Mononuclear cell (primary cell): ENCODE measurements around the gene ALDH16A1. TPM values are rescaled to one million over a fixed set of nuclear protein-coding genes. Genes with fewer than 3 reads are reported as not detected.

ENCODE experiments used
- H3K27me3 ChIP-seq: 2 replicates; pipeline ENCODE4 v1.6.0; 2011; ENCODE audit warnings: low read length, control low read depth; ENCODE audit not compliant: insufficient read depth
- H3K4me1 ChIP-seq: 2 replicates; pipeline ENCODE4 v1.5.1; 2011; ENCODE audit warnings: mild to moderate bottlenecking, low read length, control low read depth; ENCODE audit not compliant: insufficient read depth
- H3K4me3 ChIP-seq: 2 replicates; pipeline ENCODE4 v1.5.1; 2011; ENCODE audit warnings: mild to moderate bottlenecking, low read length, moderate library complexity
- H3K9me3 ChIP-seq: 2 replicates; pipeline ENCODE4 v1.5.1; 2011; ENCODE audit warnings: low read depth, mild to moderate bottlenecking, control low read depth, low read length
- total RNA-seq: library from RNA; depleted of rRNA; stranded (reverse); fragments of >200 nt; gene quantifications from one replicate; pipeline ENCODE4 v1.2.3, GENCODE V29; 2012

The ALDH16A1 gene
- total RNA-seq, 1 donor: 13.7 TPM

DNA sequence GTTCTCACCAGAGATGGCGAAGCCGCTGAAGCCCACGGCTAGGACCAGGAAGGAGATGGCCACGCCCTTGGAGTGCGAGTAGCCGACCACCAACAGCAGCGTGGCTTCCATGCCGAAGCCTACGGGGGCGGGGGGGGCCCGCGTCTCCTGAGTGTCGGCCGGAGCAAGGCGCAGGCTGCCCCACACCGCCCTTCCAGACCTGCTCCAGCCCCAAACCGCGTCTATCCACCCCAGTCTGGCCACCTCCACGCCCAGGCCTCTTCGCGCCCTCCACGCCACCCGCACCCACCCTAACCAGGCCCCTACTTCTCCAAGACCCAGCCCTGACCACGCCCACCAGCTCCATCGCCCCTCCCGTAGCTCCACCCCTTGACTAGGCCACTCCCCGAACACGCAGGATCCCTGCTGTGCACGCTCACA is 21.7 kb upstream of the ALDH16A1 start:
- Histone ChIP-seq H3K9me3 (no peaks in the 10 kb centered on the region), H3K4me3 (no peak overlapping the region), H3K27me3 (peaks cover 91% of the 10 kb centered on the region), H3K4me1 (peaks cover 26% of the 10 kb centered on the region)

DNA sequence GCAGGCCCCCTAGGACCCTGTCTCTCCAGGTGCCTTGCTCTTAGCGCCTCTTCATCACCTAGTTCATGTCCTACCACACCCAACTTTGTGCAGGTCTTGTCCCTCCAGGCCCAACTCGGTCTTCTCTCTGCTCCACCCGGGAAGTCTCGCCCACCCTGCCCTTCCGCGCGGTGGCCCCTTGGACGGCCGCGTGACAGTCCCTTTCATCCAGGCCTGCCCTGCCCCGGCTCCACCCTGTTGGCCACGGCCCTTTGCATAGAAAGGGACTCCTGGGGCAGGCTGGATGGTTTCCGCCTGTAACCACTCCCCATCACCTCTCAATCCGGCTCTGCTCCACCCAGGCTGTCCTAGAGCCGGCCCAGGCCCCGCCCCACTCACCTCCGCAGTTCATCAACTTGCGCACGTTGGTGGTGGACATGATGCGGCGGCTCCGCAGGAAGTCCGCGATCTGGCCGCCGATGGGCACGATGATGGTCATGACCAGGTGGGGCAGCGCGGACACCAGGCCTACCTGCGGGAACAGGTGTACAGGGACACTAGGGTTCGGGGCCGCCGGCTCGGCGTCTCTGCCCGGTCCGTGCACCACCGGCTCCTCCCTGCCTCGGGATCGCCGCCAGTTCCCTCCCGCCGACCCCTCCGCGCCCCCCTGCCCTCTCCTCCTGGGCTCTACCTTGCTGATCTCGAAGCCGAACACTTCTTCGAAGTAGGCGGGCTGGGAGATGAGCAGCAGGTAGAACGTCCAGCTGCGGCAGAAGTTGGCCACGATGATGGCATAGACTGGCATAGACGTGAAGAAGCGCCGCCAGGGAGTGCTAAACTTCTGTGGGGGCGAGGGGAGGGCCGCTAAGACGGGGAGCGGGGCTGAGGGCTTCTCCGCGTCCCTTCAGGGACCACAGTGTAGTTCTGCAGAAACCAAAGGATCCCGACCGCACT is 20.6 kb upstream of the ALDH16A1 start:
- peaks cover 30% of the 10 kb centered on the region for H3K4me1 ChIP-seq
- peaks cover 90% of the 10 kb centered on the region for H3K27me3 ChIP-seq
- no peak overlapping the region for H3K4me3 ChIP-seq
- no peaks in the 10 kb centered on the region for H3K9me3 ChIP-seq

DNA sequence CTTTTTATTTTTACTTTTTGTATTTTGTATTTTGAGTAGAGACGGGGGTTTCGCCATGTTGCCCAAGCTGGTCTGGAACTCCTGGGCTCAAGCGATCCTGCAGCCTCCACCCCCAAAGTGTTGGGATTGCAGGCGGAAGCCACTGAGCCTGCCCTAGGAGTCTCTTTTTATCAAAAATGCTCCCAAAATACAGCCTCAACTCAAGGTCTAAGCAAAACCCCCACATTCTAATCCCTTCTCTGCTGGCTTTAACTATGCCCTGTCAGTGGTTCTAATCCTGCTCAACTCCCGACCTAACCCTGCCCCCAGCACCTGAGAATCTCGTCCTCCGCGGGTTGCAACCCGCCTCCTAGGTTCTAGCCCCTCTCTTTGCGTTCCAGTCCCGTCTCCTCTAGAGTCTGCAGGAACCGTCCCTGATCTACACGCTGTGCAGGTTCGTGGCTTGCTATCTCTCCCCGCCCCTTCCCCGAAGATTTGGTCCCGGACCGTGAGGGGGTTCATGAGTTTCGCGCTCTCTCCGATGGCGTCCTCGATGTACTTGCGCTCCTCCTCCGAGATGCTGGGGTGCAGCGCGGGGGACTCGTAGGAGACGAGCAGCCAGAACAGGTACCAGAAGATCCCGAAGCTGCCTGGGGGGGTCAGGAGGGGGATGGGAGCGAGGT is 19.7 kb upstream of the ALDH16A1 start:
- H3K9me3 ChIP-seq: no peaks in the 10 kb centered on the region

DNA sequence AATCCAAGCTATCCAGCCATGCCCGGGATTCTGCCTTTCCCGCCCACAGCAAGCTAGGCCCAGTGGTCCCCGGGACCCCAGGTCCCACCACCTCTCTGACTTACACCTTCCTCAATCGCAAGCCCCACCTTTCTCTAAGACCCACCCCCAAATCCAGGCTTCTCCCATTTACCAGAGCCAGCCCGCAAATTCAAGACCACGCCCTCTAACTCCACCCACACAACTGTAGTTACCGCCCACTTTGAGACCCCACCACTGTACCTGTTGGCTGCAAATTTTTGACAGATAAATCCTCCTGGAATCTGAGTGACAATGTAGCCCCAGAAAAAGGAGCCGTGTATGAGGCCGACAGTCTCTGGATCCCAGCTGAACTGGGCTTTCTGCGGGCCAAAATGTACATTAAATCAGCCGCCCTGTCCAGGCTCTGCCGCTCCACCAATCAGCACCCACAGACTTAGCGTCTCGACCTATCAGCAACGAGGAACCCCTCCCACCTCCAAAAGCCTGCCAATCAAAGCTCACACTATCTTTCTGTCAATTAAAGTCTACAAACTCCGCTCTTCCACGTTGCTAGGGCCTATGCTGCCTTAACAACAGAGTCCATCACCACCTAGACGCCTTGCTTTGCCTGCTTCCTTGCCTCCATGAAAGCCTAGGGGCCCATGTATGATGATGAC is 18.0 kb upstream of the ALDH16A1 start:
- peaks cover 94% of the 10 kb centered on the region for H3K27me3 ChIP-seq

More for the DNA sequence above, 19.7 kb upstream of the ALDH16A1 start:
- H3K27me3 ChIP-seq: peaks cover 93% of the 10 kb centered on the region
- H3K4me3 ChIP-seq: no peak overlapping the region
- peaks cover 23% of the 10 kb centered on the region for H3K4me1 ChIP-seq

DNA sequence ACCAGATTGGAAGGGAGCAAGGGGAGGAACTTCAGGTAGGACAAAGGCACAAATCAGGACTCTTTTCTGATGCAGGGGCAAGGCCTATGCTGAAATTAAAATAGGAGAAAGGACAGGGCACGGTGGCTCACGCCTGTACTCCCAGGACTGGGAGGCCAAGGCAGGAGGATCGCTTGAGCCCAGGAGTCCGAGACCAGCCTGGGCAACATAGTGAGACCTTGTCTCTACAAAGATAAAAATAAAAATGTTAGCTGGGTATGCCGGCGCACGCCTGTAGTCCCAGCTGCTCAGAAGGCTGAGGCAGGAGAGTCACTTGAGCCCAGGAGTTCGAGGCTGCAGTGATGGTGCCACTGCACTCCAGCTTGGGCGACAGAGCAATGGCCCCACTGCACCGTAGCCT is 17.4 kb upstream of the ALDH16A1 start:
- Histone ChIP-seq H3K4me3 (no peak overlapping the region), H3K9me3 (no peaks in the 10 kb centered on the region), H3K27me3 (peaks cover 97% of the 10 kb centered on the region), H3K4me1 (peaks cover 20% of the 10 kb centered on the region)

More for the DNA sequence above, 18.0 kb upstream of the ALDH16A1 start:
- Histone ChIP-seq H3K4me3 (no peak overlapping the region), H3K9me3 (no peaks in the 10 kb centered on the region), H3K4me1 (peaks cover 20% of the 10 kb centered on the region)

DNA sequence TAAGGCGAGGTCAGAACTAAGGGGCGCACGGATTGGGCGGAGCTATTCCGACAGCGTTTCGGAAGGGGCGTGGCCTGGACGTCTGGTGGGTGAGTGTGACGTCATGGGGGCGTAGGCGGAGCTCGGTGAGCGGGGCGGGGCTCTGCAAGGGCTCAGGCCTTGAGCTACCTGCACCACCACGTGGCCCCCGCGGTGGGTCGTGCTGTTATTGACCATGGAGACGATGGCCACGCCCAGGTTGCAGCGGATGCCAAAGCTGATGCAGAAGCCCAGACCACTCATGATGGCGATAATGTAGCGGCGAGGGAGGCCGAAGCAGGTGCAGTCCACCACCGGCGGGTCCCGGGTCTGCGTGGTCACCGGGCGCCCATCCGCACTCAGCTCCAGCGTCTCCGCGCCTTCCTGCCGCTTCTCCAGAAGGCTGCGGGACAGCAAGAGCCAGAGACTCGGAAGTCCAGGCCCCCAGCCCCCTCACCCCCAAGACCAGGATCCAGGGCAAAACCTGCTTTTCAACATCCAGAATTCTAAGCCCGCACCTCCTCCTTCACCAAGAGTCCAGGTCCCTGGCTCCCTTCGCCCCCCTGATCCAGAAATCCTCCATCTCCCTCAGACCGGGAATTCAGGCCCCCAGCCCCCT is 16.5 kb upstream of the ALDH16A1 start:
- H3K9me3 ChIP-seq: no peaks in the 10 kb centered on the region
- no peak overlapping the region for H3K4me3 ChIP-seq
- peaks cover 95% of the 10 kb centered on the region for H3K27me3 ChIP-seq
- H3K4me1 ChIP-seq: peaks cover 21% of the 10 kb centered on the region

DNA sequence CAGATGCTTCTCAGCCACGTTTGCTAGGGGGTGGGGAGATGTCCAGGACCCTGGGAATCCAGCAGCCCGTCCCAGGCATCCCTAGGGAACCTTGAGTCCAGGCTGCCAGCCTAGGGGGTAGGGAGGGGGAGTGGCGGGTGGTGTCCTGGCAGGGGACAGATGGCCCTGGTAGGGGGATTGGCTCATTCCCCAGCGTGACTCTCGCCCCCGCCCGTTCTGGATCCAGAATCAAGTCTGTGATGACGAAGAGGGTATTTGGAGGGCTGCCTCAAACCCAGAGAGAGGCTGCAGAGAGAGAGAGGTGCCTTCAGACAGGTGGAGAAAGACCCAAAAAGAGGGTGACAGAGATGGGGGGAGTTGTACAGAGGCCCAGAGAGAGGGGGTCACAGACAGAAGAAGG is 15.8 kb upstream of the ALDH16A1 start:
- Histone ChIP-seq H3K4me3 (no peak overlapping the region), H3K4me1 (peaks cover 24% of the 10 kb centered on the region), H3K9me3 (no peaks in the 10 kb centered on the region), H3K27me3 (peaks cover 95% of the 10 kb centered on the region)

DNA sequence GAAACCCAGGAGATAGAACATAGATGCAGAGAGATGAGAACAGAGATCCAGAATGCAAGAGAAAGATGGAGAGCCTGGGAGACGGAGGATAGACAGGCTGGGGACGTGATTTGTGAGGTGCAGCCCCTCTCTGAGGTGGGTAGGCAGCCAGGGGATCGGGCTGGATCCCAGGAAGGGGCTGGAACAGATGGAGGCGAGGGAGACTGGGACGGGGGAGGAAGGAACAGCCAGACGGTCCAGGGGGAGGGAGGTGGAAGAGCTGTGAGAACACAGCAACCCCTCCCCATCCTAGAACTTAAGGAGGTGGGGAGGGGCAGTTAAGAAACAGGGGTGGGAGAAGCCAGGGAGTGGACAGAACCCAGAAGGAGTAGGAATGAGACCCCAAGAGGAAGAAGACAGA is 14.8 kb upstream of the ALDH16A1 start:
- Histone ChIP-seq H3K4me3 (no peak overlapping the region), H3K4me1 (peaks cover 26% of the 10 kb centered on the region), H3K27me3 (peaks cover 87% of the 10 kb centered on the region), H3K9me3 (no peaks in the 10 kb centered on the region)

DNA sequence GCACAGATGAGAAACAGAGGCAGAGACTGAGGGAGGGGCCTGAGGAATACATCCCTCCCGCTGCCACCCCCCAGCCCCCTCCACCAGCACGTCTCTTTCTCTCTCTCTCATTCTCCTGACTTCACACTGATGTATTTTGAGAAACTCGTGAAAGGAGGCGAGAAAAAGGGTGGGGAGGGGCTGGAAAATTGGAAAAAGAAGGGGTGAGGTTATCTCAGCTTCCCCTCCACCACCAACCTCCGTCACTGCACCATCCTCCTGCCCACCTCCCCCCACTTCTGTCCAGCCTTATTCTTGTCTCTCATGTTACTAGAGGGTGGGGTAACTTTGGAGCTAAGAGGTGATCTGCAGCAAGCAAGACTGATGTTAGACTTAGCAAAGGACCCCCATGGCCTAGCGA is 13.2 kb upstream of the ALDH16A1 start:
- Histone ChIP-seq H3K27me3 (peaks cover 73% of the 10 kb centered on the region), H3K4me3 (no peak overlapping the region), H3K4me1 (peaks cover 34% of the 10 kb centered on the region), H3K9me3 (no peaks in the 10 kb centered on the region)

DNA sequence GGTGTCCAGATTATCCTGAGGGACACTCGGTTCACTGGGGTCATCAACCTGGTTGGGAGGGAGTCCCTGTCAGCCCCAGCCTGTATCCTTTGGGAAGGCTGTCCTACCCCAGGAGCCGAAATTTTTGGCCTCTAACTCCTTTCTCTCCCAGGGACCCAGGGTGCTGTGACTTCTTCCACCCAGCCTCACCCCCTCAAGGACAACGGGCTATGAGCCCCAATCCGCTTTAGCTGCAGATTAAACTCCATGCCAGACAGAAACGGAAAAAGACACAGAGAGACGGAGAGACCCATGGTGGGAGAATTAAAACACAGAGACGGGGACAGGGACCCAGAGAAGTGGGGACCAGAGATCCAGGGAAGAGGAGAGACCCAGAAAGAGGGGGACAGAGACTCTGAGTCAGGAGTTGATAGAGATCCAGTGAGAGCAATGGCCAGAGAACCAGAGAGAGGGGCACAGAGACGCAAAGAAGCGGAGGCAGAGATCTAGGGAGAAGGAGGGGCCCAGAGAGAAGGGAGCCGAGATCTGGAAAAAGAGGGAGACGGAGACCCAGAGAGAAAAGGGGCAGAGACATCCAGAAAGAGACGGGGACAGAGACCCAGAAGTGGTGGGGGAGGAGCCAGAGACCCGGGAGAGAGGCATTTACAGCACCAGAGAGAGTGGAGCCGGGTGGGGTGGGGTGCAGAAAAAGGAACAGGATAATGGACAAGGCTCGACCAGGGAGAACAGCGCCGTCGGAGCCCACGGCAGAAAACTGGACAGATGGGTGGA is 12.4 kb upstream of the ALDH16A1 start:
- Histone ChIP-seq H3K9me3 (no peaks in the 10 kb centered on the region), H3K4me1 (peaks cover 42% of the 10 kb centered on the region), H3K27me3 (peaks cover 65% of the 10 kb centered on the region), H3K4me3 (no peak overlapping the region)

DNA sequence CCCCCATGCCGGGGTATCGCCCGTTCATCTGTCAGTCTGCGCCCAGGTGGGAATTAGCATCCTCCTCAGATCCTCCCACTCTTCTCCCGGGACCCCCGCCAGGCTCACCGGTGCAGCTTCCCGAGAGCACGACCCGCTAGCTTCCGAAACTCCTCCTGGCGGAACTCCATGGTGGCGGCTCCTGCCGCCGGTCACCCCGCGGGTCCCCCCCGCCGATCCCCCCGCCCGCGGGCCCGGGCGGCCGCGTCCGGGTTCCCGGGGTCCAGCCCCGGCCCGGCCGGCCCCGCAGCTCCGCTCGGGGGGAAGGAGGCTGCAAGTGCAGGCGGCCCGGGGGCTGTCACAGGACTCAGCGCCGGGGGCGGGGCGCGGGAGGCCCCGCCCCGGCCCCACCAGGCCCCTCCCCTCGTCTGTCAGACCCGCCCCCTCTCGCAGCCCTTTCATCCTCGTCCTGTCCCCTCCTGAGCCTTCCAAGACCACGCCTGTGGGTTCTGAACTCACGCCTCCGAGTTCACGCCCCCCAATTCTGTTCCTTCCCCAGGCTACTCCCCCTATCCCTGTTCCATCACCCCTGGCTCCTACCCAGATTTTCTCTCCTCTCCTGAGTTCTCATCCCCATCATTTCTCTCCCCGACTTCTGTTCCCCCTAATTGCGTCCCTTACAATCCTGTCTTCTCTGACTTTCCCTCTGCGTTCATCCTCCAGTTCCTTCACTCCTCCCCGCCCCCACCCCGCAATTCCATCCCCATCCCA is 11.6 kb upstream of the ALDH16A1 start, which contains the start of gene SLC17A7:
SLC17A7 (minus strand) TSS at position 318 of the 750 bp plus-strand sequence; CDS start at position 170, 148 bp downstream.
- no peaks in the 10 kb centered on the region for H3K9me3 ChIP-seq
- peaks cover 57% of the 10 kb centered on the region for H3K27me3 ChIP-seq
- no peak within 1 kb of the TSS for H3K4me3 ChIP-seq
- peaks cover 42% of the 10 kb centered on the region for H3K4me1 ChIP-seq

DNA sequence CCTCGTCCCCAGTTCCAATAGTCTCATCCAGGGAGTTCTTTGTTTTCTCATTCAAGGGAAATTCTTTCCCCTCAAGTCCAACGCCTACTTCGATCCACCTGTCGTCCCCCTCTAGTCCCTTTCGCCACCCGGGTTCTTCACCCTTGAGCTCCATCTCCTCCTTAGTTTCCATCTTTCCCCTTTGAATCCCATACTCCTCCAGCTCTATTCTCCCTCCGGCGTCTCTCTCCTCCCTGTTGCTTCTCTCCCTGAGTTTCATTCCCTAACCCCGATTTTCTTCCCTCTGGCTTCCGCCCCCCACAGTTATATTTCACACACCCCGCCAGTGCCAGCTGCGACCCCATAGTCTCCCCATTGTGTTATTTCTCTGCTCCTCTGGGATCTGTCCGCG is 11.1 kb upstream of the ALDH16A1 start:
- no peaks in the 10 kb centered on the region for H3K9me3 ChIP-seq
- no peak overlapping the region for H3K4me3 ChIP-seq
- peaks cover 38% of the 10 kb centered on the region for H3K4me1 ChIP-seq
- H3K27me3 ChIP-seq: peaks cover 52% of the 10 kb centered on the region

DNA sequence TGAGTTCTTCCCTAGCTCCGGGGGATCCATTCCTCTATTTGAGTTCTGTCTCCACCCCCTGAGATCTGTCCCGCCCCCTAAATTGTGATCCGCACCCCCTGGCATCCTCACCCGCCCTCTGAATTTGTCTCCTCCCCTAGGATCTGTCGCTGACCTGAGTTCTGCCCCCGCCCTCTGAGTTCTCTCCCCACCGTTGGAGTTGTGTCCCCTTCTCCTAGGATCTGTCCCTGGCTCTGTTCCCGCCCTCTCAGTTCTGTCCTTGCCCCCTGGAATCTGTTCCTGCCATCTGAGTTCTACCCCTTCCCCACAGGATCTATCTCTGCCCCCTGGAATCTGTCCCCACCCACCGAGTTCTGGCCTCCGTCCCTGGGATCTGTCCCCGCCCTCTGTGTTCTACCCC is 10.7 kb upstream of the ALDH16A1 start:
- Histone ChIP-seq H3K9me3 (no peaks in the 10 kb centered on the region), H3K27me3 (peaks cover 49% of the 10 kb centered on the region), H3K4me3 (no peak overlapping the region), H3K4me1 (peaks cover 38% of the 10 kb centered on the region)
